Inferior parietal cortex (tissue), 1 donor: ENCODE data around the gene NRXN2.
"Not testable (repeated sequence)": the region's sequence is repeated elsewhere in the genome, so short reads cannot be mapped to it uniquely, and the experiment has no call there.

Experiments
- DNase-seq: peaks from one replicate; pipeline ENCODE4 v3.0.0-alpha.2; 2016; ENCODE audit errors: extremely low spot score

Gene NRXN2

GRCh38 chr11:64675450-64676260, 47.3 kb downstream of the NRXN2 start:
- DNase-seq, result no peak

- DNase-seq, result no peak
Measured at GRCh38 chr11:64674774-64675173, 48.2 kb downstream of the NRXN2 start.

GRCh38 chr11:64673279-64673678, 49.7 kb downstream of the NRXN2 start:
- DNase-seq, result no peak

GRCh38 chr11:64672875-64673274, 50.1 kb downstream of the NRXN2 start:
- no peak for DNase-seq

GRCh38 chr11:64670975-64671374, 52.0 kb downstream of the NRXN2 start:
- no peak for DNase-seq

GRCh38 chr11:64667154-64667745, 55.7 kb downstream of the NRXN2 start:
- no peak for DNase-seq

GRCh38 chr11:64665411-64665821, 57.6 kb downstream of the NRXN2 start:
- no peak for DNase-seq

- DNase-seq, result not testable (repeated sequence)
Measured at GRCh38 chr11:64664236-64664870, 58.6 kb downstream of the NRXN2 start.

GRCh38 chr11:64663656-64664055, 59.3 kb downstream of the NRXN2 start:
- DNase-seq, result no peak

- DNase-seq, result no peak
Measured at GRCh38 chr11:64661614-64662013, 61.4 kb downstream of the NRXN2 start.

- DNase-seq, result no peak
Measured at GRCh38 chr11:64661146-64661545, 61.9 kb downstream of the NRXN2 start.

- DNase-seq, result no peak
Measured at GRCh38 chr11:64660706-64661105, 62.3 kb downstream of the NRXN2 start.

- DNase-seq, result no peak
Measured at GRCh38 chr11:64660205-64660604, 62.8 kb downstream of the NRXN2 start.

GRCh38 chr11:64659417-64660144, 63.4 kb downstream of the NRXN2 start:
- DNase-seq, result no peak

GRCh38 chr11:64658265-64658664, 64.7 kb downstream of the NRXN2 start:
- DNase-seq, result no peak

GRCh38 chr11:64656862-64657261, 66.1 kb downstream of the NRXN2 start:
- no peak for DNase-seq

GRCh38 chr11:64655941-64656601, 66.9 kb downstream of the NRXN2 start:
- DNase-seq, result no peak

- no peak for DNase-seq
Measured at GRCh38 chr11:64654958-64655541, 67.9 kb downstream of the NRXN2 start.

GRCh38 chr11:64654439-64654838, 68.6 kb downstream of the NRXN2 start:
- no peak for DNase-seq

- no peak for DNase-seq
Measured at GRCh38 chr11:64653388-64653973, 69.5 kb downstream of the NRXN2 start.
